Measurements from ENCODE around the gene WDR6.

Gene WDR6

GRCh38 chr3:49026536-49026935 lies 19.3 kb downstream of the WDR6 start:
- DNase-seq (ENCODE audit: insufficient read length, low spot score) (no peak), FAIRE-seq (no peak)

GRCh38 chr3:49027634-49028033 lies 20.4 kb downstream of the WDR6 start:
- FAIRE-seq (no peak), DNase-seq (ENCODE audit: insufficient read length, low spot score) (no peak)

- FAIRE-seq (no peak), DNase-seq (ENCODE audit: insufficient read length, low spot score) (no peak)
These were observed 21.1 kb downstream of the WDR6 start for GRCh38 chr3:49028298-49028672.

GRCh38 chr3:49028673-49029562 lies 21.7 kb downstream of the WDR6 start, which contains the start of gene IMPDH2:
Gene IMPDH2, minus strand, starts transcription at chr3:49029398. Its CDS starts 48 bp downstream, at chr3:49029350.
- peak; percentile 85 for DNase-seq (ENCODE audit: insufficient read length, low spot score)
- FAIRE-seq = peak; percentile 99

- DNase-seq (ENCODE audit: insufficient read length, low spot score) (no peak), FAIRE-seq (no peak)
These were observed 22.3 kb downstream of the WDR6 start for GRCh38 chr3:49029563-49029884.

- FAIRE-seq (no peak), DNase-seq (ENCODE audit: insufficient read length, low spot score) (no peak)
These were observed 23.1 kb downstream of the WDR6 start for GRCh38 chr3:49030321-49030720.

- peak; percentile 51 for FAIRE-seq
- no peak for DNase-seq (ENCODE audit: insufficient read length, low spot score)
These were observed 25.6 kb downstream of the WDR6 start for GRCh38 chr3:49032646-49033304.

- DNase-seq (ENCODE audit: insufficient read length, low spot score) = no peak
- no peak for FAIRE-seq
These were observed 27.5 kb downstream of the WDR6 start for GRCh38 chr3:49034650-49035049.

- no peak for DNase-seq (ENCODE audit: insufficient read length, low spot score)
- no peak for FAIRE-seq
These were observed 28.1 kb downstream of the WDR6 start for GRCh38 chr3:49035281-49035680.

- no peak for FAIRE-seq
- DNase-seq (ENCODE audit: insufficient read length, low spot score) = no peak
These were observed 46.4 kb downstream of the WDR6 start for GRCh38 chr3:49053543-49053942.

- DNase-seq (ENCODE audit: insufficient read length, low spot score) (no peak), FAIRE-seq (no peak)
These were observed 47.2 kb downstream of the WDR6 start for GRCh38 chr3:49054344-49054862.

- DNase-seq (ENCODE audit: insufficient read length, low spot score) = no peak
- no peak for FAIRE-seq
These were observed 50.1 kb downstream of the WDR6 start for GRCh38 chr3:49057268-49057667.

GRCh38 chr3:49058011-49058410 lies 50.8 kb downstream of the WDR6 start:
- no peak for FAIRE-seq
- no peak for DNase-seq (ENCODE audit: insufficient read length, low spot score)
